HG03571 (cell line): Measurements from ENCODE around the gene TEX12.

Source experiments
- ATAC-seq: cut with Tn5 transposase; IDR thresholded peaks from one replicate; pipeline ENCODE4 v1.9.1; 2021; ENCODE audit not compliant: unreplicated experiment

TEX12 gene

GRCh38 chr11:112210890-112211289 lies 43.7 kb downstream of the TEX12 start:
- ATAC-seq, result no peak

GRCh38 chr11:112211536-112211935 lies 44.4 kb downstream of the TEX12 start:
- no peak for ATAC-seq

- ATAC-seq, result no peak
These were observed 45.1 kb downstream of the TEX12 start for GRCh38 chr11:112212290-112212689.

GRCh38 chr11:112212710-112213109 lies 45.5 kb downstream of the TEX12 start:
- no peak for ATAC-seq

GRCh38 chr11:112213753-112214152 lies 46.6 kb downstream of the TEX12 start:
- no peak for ATAC-seq

- ATAC-seq, result no peak
These were observed 48.4 kb downstream of the TEX12 start for GRCh38 chr11:112215621-112216020.

- no peak for ATAC-seq
These were observed 49.5 kb downstream of the TEX12 start for GRCh38 chr11:112216561-112217105.

GRCh38 chr11:112219476-112220232 lies 52.5 kb downstream of the TEX12 start:
- ATAC-seq, result peak; percentile 96

- ATAC-seq, result no peak
These were observed 54.2 kb downstream of the TEX12 start for GRCh38 chr11:112221274-112221835.
